HL-60 (cell line): ENCODE measurements around the gene IRS2.

Source experiments
- DNase-seq, 2 experiments: peaks; one replicate each; pipeline ENCODE4 v3.0.0-alpha.2; 2010 to 2020; ENCODE audit warnings: low read depth in 1 of 2, low spot score in 1 of 2
- H3K27ac ChIP-seq: fragments of 250-450 bp; sonication (Bioruptor Pico); replicated peaks from 2 replicates; pipeline ENCODE4 v1.5.1; 2020; ENCODE audit warnings: mild to moderate bottlenecking, moderate library complexity
- H3K27me3 ChIP-seq: fragments of 250-450 bp; sonication (Bioruptor Pico); 2 replicates; pipeline ENCODE4 v1.5.1; 2021; ENCODE audit warnings: mild to moderate bottlenecking, moderate library complexity; ENCODE audit not compliant: insufficient read depth, poor library complexity, severe bottlenecking
- H3K4me3 ChIP-seq: replicated peaks from 2 replicates; pipeline ENCODE4 v1.5.1; 2011; ENCODE audit warnings: mild to moderate bottlenecking, control low read depth, low read length; ENCODE audit not compliant: insufficient read depth
- CTCF ChIP-seq: IDR thresholded peaks from one replicate; pipeline ENCODE4 v1.5.1; 2011; ENCODE audit warnings: low read length, control low read depth, inconsistent platforms; ENCODE audit not compliant: insufficient read depth
- GABPA ChIP-seq: IDR thresholded peaks from 2 replicates; pipeline ENCODE4 v1.6.1; 2012; ENCODE audit warnings: low read depth
- POLR2AphosphoS5 ChIP-seq: IDR thresholded peaks from 2 replicates; pipeline ENCODE4 v1.6.1; 2012; ENCODE audit warnings: low read depth
- REST ChIP-seq: IDR thresholded peaks from 2 replicates; pipeline ENCODE4 v1.6.1; 2012; ENCODE audit warnings: low read depth; ENCODE audit not compliant: insufficient replicate concordance
- SPI1 ChIP-seq: IDR thresholded peaks from 2 replicates; pipeline ENCODE4 v1.6.1; 2012; ENCODE audit warnings: low read depth, mild to moderate bottlenecking, borderline replicate concordance

The IRS2 gene

DNA sequence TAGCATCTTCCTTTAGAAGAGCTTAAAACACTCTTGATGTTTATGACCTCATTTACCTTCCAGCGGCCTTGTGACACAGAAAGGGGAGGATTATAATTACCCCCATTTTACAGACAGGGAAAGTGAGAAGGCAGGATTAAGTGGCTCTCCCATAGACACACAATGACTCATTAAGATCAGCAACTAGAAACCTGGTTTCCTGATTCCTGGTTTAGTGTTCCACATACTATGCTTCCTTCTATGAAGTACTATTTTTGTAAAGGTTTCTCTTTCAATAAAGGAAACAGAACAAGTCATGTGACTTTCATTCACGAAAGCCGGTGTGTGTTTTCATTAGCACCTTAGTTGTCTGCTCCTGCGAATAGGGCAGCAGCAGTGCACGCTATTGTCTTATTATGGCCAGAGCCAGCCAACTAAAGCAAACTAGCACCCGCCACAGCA, 8.3 kb downstream of the IRS2 start:
- DNase-seq, result no peak
- TF ChIP-seq POLR2AphosphoS5, result no peak
- no peak for TF ChIP-seq CTCF
- no peak for TF ChIP-seq GABPA
- no peak for TF ChIP-seq SPI1
- TF ChIP-seq REST, result no peak
- H3K4me3 ChIP-seq, result no peak overlapping the region
- H3K27me3 ChIP-seq, result no peaks in the 10 kb centered on the region
- H3K27ac ChIP-seq, result no peak overlapping the region

DNA sequence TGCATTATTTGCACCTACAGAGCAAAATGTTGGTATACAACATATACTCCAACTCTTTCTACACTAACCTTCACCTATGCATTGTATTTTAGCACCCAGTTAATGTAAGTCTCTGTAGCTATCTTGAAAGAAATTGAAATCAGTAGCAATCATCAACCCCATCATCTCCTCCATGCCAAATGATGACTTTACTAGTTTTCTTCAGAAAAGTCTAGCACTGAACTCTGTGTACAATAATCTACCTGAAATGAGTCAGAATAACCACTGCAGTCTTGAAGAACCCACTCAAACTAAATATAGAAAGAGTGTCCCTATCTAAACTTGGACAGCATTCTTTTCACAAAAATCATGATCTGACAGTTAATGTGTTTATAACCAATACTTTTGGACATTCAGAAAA, 9.8 kb downstream of the IRS2 start:
- TF ChIP-seq POLR2AphosphoS5 (no peak), REST (no peak)
- H3K27ac ChIP-seq, result no peak overlapping the region
- no peak overlapping the region for H3K4me3 ChIP-seq
- no peaks in the 10 kb centered on the region for H3K27me3 ChIP-seq
- no peak for DNase-seq

DNA sequence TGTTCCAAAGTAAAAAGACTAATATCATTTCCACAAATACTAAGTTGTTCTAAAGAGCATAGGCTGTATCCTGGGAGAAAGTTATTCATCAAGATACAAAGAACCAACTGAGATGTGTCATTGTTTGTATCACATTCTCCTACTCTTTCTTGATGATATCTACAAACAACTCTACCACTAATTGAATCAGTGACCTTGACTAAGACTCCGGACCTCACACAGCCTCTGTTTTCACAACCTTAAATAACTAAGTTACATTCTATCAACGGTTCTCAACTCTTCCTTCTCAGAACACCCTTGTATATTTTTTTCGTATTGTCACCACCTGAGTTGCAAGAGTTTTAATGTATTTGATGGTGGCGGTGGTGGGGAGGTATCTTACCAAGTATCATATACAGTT, 12.6 kb downstream of the IRS2 start:
- no peak overlapping the region for H3K4me3 ChIP-seq
- DNase-seq, result no peak
- TF ChIP-seq CTCF (no peak), SPI1 (no peak), REST (no peak), POLR2AphosphoS5 (no peak), GABPA (no peak)
- H3K27ac ChIP-seq, result no peak overlapping the region
- no peaks in the 10 kb centered on the region for H3K27me3 ChIP-seq

DNA sequence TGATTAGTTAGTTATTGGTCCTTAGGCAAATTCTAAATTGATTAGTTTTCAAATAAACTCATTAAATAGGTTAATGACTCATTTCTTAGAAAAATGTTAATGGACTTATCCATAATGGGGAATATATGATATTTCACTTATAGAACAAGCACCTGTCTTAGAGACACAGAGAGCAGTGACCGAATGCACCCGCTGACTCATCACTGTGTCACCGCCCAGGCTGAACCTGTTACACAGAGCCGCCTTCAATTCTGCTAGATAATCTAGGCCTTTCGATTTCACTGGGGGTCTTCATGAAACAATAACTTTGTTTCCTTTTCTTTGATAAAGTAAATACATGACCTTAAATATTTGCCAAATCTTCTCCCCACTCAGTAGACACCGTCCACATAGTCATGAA, 13.1 kb downstream of the IRS2 start:
- H3K4me3 ChIP-seq, result no peak overlapping the region
- DNase-seq, result no peak
- H3K27ac ChIP-seq, result no peak overlapping the region
- H3K27me3 ChIP-seq, result no peaks in the 10 kb centered on the region
- TF ChIP-seq REST, result no peak
- TF ChIP-seq POLR2AphosphoS5, result no peak
- no peak for TF ChIP-seq SPI1
- no peak for TF ChIP-seq CTCF
- TF ChIP-seq GABPA, result no peak
